Pancreas (tissue), 10 donors: Measurements from ENCODE around the gene RAE1. TPM values are rescaled to one million over a fixed set of nuclear protein-coding genes. Genes with fewer than 3 reads are reported as not detected.

Experiments used
- ATAC-seq, 4 donors: fragments of 200-7000 bp; cut with Tn5 transposase; one replicate each; pipeline versions ENCODE4 v1.8.0 to v1.9.1; 2020; ENCODE audit warnings: mild to moderate bottlenecking in 4 of 4, moderate library complexity in 4 of 4
- DNase-seq, 6 donors: peaks; one replicate each; pipeline ENCODE4 v3.0.0-alpha.2; 2020
- FAIRE-seq: peaks from 2 replicates; lab custom pipeline; 2012; peaks lifted over from hg19 to GRCh38; lab: Jason Lieb, UNC
- H3K27ac ChIP-seq, 4 donors: fragments of 200-600 bp; sonication (generic); 1 replicate in 3 of 4; 2 replicates in 1 of 4; pipeline versions ENCODE4 v1.5.0 to v1.8.0; 2020
- H3K27me3 ChIP-seq, 4 donors: fragments of 200-600 bp; one replicate each; pipeline ENCODE4 v1.8.0; 2021
- H3K36me3 ChIP-seq, 3 donors: fragments of 200-600 bp; sonication (generic) in 1 of 3; one replicate each; pipeline versions ENCODE4 v1.5.0 to v1.8.0; 2020 to 2021
- H3K4me1 ChIP-seq, 3 donors: fragments of 200-600 bp; one replicate each; pipeline ENCODE4 v1.8.0; 2021
- H3K4me3 ChIP-seq, 4 donors: fragments of 200-600 bp; sonication (generic) in 2 of 4; one replicate each; pipeline versions ENCODE4 v1.5.0 to v1.8.0; 2020 to 2021
- H3K9me3 ChIP-seq, 4 donors: fragments of 200-600 bp; one replicate each; pipeline ENCODE4 v1.8.0; 2021
- WGBS, 2 donors: extraction: QIAGEN DNeasy Blood & Tissue Kit; methylation state at CpG; one replicate each; pipeline ENCODE4 v1.1.7; 2013; 5-methylcytosine and 5-hydroxymethylcytosine counted together
- intact Hi-C, 3 donors: fragments of 100-400 bp; cut with DNase I; formaldehyde crosslinking; loops; one replicate each; pipeline versions ENCODE4 v1.11.1 to v1.14.2; 2022
- polyA plus RNA-seq, 2 donors: library from polyadenylated mRNA; stranded (reverse); fragments of 200-250 nt; gene quantifications; one replicate each; pipeline ENCODE4 v1.2.3, GENCODE V29; 2013
- total RNA-seq, 6 donors: library from RNA; stranded (reverse); fragmentation: NEBNext Ultra II Directional in 4 of 6; extraction: Animal tissue kit (Norgen Biotek cat#: 25700) in 4 of 6; gene quantifications; one replicate each; pipeline versions ENCODE4 v1.2.1 to v1.2.4, GENCODE V29; 2021 to 2023
- TF ChIP-seq, protein P1 (sequence below), 4 donors: fragments of 200-600 bp; sonication (generic) in 3 of 4; IDR thresholded peaks; one replicate each; pipeline versions ENCODE4 v1.5.0 to v1.8.0; 2021; ENCODE audit warnings: antibody characterized with exemption in 4 of 4
- donor health status: healthy with polysubstance abuse.
- donor health status: DM: no; HTN: no; CAD: no; lungs with moderate emphysema.
- donor health status: DM: no; HTN: no; CAD: no.
- donor health status: control.
- donor health status: control.
- donor health status: Bipolar disorder and iron deficiency.
- donor health status: DM: yes; HTN: yes; CAD: no.
- donor health status: DM: no; HTN: no; CAD: no.
- donor health status: DM: no; HTN: no; CAD: no.
- donor health status: DM: yes; HTN: yes; CAD: no.

RAE1 gene
- total and polyA plus RNA-seq, 8 donors = 4.3 to 13.5 (median 6.6) TPM

- WGBS, 2 donors = 28 to 43% methylated on average over 53 to 78 of the region's 78 CpGs
- TF ChIP-seq, protein P1, sequence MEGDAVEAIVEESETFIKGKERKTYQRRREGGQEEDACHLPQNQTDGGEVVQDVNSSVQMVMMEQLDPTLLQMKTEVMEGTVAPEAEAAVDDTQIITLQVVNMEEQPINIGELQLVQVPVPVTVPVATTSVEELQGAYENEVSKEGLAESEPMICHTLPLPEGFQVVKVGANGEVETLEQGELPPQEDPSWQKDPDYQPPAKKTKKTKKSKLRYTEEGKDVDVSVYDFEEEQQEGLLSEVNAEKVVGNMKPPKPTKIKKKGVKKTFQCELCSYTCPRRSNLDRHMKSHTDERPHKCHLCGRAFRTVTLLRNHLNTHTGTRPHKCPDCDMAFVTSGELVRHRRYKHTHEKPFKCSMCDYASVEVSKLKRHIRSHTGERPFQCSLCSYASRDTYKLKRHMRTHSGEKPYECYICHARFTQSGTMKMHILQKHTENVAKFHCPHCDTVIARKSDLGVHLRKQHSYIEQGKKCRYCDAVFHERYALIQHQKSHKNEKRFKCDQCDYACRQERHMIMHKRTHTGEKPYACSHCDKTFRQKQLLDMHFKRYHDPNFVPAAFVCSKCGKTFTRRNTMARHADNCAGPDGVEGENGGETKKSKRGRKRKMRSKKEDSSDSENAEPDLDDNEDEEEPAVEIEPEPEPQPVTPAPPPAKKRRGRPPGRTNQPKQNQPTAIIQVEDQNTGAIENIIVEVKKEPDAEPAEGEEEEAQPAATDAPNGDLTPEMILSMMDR (IDR thresholded peaks at IDR 0.05) = no peak
- peak within 1 kb of the TSS; percentile 37 to 78 (median 64) for H3K4me3 ChIP-seq
- intact Hi-C loops = no loop called here
- FAIRE-seq (no peak), DNase-seq (peak; percentile 49 to 91 (median 71)), ATAC-seq (peak; percentile 84 to 88 (median 87))
- peak within 1 kb of the TSS in 1 of 4 donors; percentile 41 for H3K27ac ChIP-seq
- H3K36me3 ChIP-seq = no peaks in the 10 kb centered on the region
- H3K4me1 ChIP-seq = peaks cover 0 to 7% (median 0%) of the 10 kb centered on the region in 3 donors
- no peaks in the 10 kb centered on the region for H3K27me3 ChIP-seq
- H3K9me3 ChIP-seq = no peaks in the 10 kb centered on the region
These were observed 39.8 kb downstream of the RAE1 start, which contains the start of gene RBM38 for GRCh38 chr20:57390604-57391438. TSS of gene RBM38 (plus strand) at chr20:57391396. CDS start at chr20:57391582, 186 bp downstream.

GRCh38 chr20:57391439-57392301, 40.6 kb downstream of the RAE1 start:
- TF ChIP-seq, protein P1 (IDR thresholded peaks at IDR 0.05) = no peak
- 2 to 4% methylated on average over 26 to 96 of the region's 98 CpGs for WGBS, 2 donors
- intact Hi-C loops = no loop called here
- FAIRE-seq (no peak), ATAC-seq (no peak), DNase-seq (peak in 5 of 6 donors; percentile 23 to 81 (median 54))
- Histone ChIP-seq H3K4me3 (peak overlapping the region; percentile 37 to 78 (median 64)), H3K27ac (no peak overlapping the region), H3K27me3 (no peaks in the 10 kb centered on the region), H3K36me3 (no peaks in the 10 kb centered on the region), H3K9me3 (no peaks in the 10 kb centered on the region), H3K4me1 (peaks cover 0 to 7% (median 0%) of the 10 kb centered on the region in 3 donors)

DNA sequence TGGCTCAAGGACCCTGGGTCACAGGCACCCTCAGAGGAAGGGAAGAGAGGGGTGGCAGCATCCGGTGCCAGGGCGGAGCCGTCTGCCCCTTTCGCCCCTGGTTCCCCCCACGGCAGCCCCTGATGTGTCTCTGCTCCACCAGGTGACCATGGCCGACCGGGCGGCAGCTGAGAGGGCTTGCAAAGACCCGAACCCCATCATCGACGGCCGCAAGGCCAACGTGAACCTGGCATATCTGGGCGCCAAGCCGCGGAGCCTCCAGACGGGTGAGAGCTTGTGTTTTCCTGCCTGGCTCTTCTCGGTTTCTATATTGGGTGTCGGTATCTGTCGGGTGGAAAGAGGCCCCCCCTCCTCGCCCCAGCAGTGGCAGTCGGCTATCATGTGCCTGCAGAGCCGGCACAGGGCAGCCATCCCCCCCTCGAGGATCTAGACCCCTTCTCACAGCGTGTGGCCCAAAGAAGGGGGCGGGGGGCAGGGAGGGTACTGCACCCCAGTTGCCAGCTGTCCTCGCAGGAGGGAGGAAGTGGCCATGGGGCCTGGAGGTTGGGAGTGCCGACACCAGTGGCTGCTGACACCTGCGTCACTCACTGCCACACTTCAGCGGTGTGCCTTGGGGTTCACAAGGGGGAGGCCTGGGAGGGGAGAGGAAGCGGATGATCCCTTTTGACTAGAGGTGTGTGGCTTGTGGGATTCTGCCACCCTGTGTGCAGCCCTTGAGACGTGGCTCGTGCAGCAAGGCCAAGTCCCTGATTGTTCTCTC, 41.6 kb downstream of the RAE1 start:
- WGBS, 2 donors = 40 to 67% methylated on average over 33 of the region's 33 CpGs
- no peak overlapping the region for H3K27ac ChIP-seq
- TF ChIP-seq, protein P1 (IDR thresholded peaks at IDR 0.05) = no peak
- no peaks in the 10 kb centered on the region for H3K9me3 ChIP-seq
- no peaks in the 10 kb centered on the region for H3K27me3 ChIP-seq
- no peaks in the 10 kb centered on the region for H3K36me3 ChIP-seq
- no peak for FAIRE-seq
- ATAC-seq = no peak
- peaks cover 0 to 7% (median 0%) of the 10 kb centered on the region in 3 donors for H3K4me1 ChIP-seq
- intact Hi-C loops = no loop called here
- peak in 3 of 6 donors; percentile 45 to 80 (median 57) for DNase-seq
- H3K4me3 ChIP-seq = peak overlapping the region in 3 of 4 donors; percentile 57 to 78 (median 70)

GRCh38 chr20:57393321-57394120, 42.5 kb downstream of the RAE1 start:
- Histone ChIP-seq H3K9me3 (no peaks in the 10 kb centered on the region), H3K36me3 (no peaks in the 10 kb centered on the region), H3K4me1 (peaks cover 0 to 7% (median 0%) of the 10 kb centered on the region in 3 donors), H3K4me3 (no peak overlapping the region), H3K27ac (no peak overlapping the region), H3K27me3 (no peaks in the 10 kb centered on the region)
- TF ChIP-seq, protein P1 (IDR thresholded peaks at IDR 0.05) = no peak
- FAIRE-seq (no peak), ATAC-seq (no peak), DNase-seq (peak in 2 of 6 donors; percentile 20 to 30)
- intact Hi-C loops = no loop called here
- WGBS, 2 donors = 80 to 89% methylated on average over 14 of the region's 14 CpGs
